Kidney (tissue), 14 donors: ENCODE measurements around the gene NXPE4. TPM values are rescaled to one million over a fixed set of nuclear protein-coding genes. Genes with fewer than 3 reads are reported as not detected.

Experiments
- DNase-seq, 5 donors: peaks; one replicate each; pipeline ENCODE4 v3.0.0-alpha.2; 2013 to 2020
- FAIRE-seq: peaks from 2 replicates; lab custom pipeline; 2012; peaks lifted over from hg19 to GRCh38; lab: Jason Lieb, UNC
- H3K27ac ChIP-seq, 2 donors: one replicate each; pipeline ENCODE4 v1.7.0; 2013; ENCODE audit warnings: low read depth in 2 of 2, low read length in 2 of 2, inconsistent platforms in 1 of 2
- H3K27me3 ChIP-seq: one replicate; pipeline ENCODE4 v1.7.1; 2013; ENCODE audit warnings: low read length, inconsistent platforms; ENCODE audit not compliant: control insufficient read depth, insufficient read depth
- H3K36me3 ChIP-seq, 3 donors: one replicate each; pipeline versions ENCODE4 v1.7.0 to v1.7.1; 2013; ENCODE audit warnings: low read length in 3 of 3, control low read depth in 1 of 3, inconsistent platforms in 1 of 3; ENCODE audit not compliant: insufficient read depth in 3 of 3, control insufficient read depth in 2 of 3
- H3K4me1 ChIP-seq, 3 donors: one replicate each; pipeline versions ENCODE4 v1.7.0 to v1.7.1; 2013; ENCODE audit warnings: low read length in 3 of 3, inconsistent platforms in 1 of 3, low read depth in 1 of 3; ENCODE audit not compliant: control insufficient read depth in 2 of 3, insufficient read depth in 2 of 3
- H3K4me3 ChIP-seq, 3 donors: one replicate each; pipeline versions ENCODE4 v1.7.0 to v1.8.1; 2013; ENCODE audit warnings: low read length in 3 of 3, control low read depth in 1 of 3, inconsistent platforms in 1 of 3
- H3K9ac ChIP-seq, 3 donors: one replicate each; pipeline versions ENCODE4 v1.7.0 to v1.7.1; 2013; ENCODE audit warnings: low read length in 3 of 3, control low read depth in 1 of 3, inconsistent platforms in 1 of 3
- H3K9me3 ChIP-seq, 3 donors: one replicate each; pipeline versions ENCODE4 v1.7.0 to v1.7.1; 2013; ENCODE audit warnings: low read length in 3 of 3, control low read depth in 1 of 3, inconsistent platforms in 1 of 3; ENCODE audit not compliant: control insufficient read depth in 2 of 3, insufficient read depth in 1 of 3
- intact Hi-C: fragments of 100-400 bp; cut with DNase I; formaldehyde crosslinking; loops from one replicate; pipeline ENCODE4 v1.11.1; 2022
- polyA plus RNA-seq: library from polyadenylated mRNA; stranded (reverse); fragments of 350-450 nt; fragmentation: Illumina TruSeq; extraction: RNeasy Lipid Tissue Mini Kit (QIAGEN cat#74804); gene quantifications from one replicate; pipeline ENCODE4 v1.2.3, GENCODE V29; 2014; ENCODE audit warnings: low read depth, low replicate concordance; ENCODE audit not compliant: insufficient read depth
- total RNA-seq: library from RNA; stranded (reverse); fragmentation: NEBNext Ultra II Directional; extraction: Animal tissue kit (Norgen Biotek cat#: 25700); gene quantifications from one replicate; pipeline ENCODE4 v1.2.1, GENCODE V29; 2021
- TF ChIP-seq, protein P1 (sequence below): IDR thresholded peaks from 3 replicates; pipeline ENCODE4 v1.5.1; 2012; ENCODE audit warnings: mild to moderate bottlenecking, moderate library complexity, borderline replicate concordance; ENCODE audit not compliant: insufficient read depth; ENCODE audit errors: extremely low read depth
- donor health status: control.
- donor health status: control.
- donor health status: control.
- donor health status: control.
- donor health status: control.
- donor health status: DM: yes; HTN: yes; CAD: no.
- donor health status: Normal renal cell carcinoma (clear cell type).

The NXPE4 gene
- total and polyA plus RNA-seq, 2 donors from 2014 or later, result 0.34 to 0.63 TPM

DNA sequence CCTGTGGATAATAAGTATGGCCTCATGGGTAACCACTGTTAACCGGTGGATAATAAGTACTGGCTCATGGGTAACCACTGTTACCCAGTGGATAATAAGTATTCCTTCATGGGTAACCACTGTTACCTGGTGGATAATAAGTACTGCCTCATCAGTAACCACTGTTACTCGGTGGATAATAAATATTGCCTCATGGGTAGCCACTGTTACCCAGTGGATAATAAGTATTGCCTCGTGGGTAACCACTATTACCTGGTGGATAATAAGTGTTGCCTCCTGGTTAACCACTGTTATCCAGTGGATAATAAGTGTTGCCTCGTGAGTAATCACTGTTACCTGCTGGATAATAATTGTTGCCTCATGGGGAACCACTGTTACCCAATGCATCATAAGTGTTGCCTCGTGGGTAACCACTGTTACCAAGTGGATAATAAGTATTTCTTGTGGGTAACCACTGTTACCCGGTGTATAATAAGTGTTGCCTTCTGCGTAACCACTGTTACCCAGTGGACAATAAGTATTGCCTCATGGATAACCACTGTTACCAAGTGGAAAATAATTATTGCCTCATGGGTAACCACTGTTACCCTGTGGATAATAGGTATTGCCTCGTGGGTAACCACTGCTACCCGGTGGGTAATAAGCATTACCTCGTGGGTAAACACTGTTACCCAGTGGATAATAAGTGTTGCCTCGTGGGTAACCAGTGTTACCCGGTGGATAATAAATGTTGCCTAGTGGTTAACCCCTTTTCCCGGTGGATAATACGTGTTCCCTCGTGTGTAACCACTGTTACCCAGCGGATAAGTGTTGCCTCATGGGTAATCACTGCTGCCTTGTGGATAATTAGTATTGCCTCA, 26.6 kb upstream of the NXPE4 start:
- Histone ChIP-seq H3K4me3 (no peak overlapping the region), H3K27me3 (no peaks in the 10 kb centered on the region), H3K36me3 (no peaks in the 10 kb centered on the region), H3K9ac (no peak overlapping the region), H3K27ac (no peak overlapping the region), H3K9me3 (peaks cover 0 to 13% (median 0%) of the 10 kb centered on the region in 3 donors), H3K4me1 (no peaks in the 10 kb centered on the region)
- DNase-seq (no peak), FAIRE-seq (no peak)
- intact Hi-C loops, result no loop called here
- TF ChIP-seq, protein P1, sequence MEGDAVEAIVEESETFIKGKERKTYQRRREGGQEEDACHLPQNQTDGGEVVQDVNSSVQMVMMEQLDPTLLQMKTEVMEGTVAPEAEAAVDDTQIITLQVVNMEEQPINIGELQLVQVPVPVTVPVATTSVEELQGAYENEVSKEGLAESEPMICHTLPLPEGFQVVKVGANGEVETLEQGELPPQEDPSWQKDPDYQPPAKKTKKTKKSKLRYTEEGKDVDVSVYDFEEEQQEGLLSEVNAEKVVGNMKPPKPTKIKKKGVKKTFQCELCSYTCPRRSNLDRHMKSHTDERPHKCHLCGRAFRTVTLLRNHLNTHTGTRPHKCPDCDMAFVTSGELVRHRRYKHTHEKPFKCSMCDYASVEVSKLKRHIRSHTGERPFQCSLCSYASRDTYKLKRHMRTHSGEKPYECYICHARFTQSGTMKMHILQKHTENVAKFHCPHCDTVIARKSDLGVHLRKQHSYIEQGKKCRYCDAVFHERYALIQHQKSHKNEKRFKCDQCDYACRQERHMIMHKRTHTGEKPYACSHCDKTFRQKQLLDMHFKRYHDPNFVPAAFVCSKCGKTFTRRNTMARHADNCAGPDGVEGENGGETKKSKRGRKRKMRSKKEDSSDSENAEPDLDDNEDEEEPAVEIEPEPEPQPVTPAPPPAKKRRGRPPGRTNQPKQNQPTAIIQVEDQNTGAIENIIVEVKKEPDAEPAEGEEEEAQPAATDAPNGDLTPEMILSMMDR, result no peak

DNA sequence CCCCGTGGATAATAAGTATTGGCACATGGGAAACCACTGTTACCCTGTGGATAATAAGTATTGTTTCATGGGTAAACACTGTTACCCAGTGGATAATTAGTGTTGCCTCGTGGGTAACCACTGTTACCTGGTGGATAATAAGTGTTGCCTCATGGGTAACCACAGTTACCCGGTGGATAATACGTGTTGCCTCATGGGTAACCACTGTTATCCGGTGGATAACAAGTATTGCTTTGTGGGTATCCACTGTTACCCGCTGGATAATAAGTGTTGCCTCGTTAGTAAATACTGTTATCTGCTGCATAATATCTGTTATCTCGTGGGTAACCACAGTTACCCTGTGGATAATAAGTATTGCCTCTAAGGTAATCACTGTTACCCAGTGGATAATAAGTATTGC, 25.5 kb upstream of the NXPE4 start:
- H3K4me1 ChIP-seq, result no peaks in the 10 kb centered on the region
- no peak overlapping the region for H3K27ac ChIP-seq
- H3K27me3 ChIP-seq, result no peaks in the 10 kb centered on the region
- no peak overlapping the region for H3K4me3 ChIP-seq
- DNase-seq, result no peak
- H3K9ac ChIP-seq, result no peak overlapping the region
- intact Hi-C loops, result no loop called here
- FAIRE-seq, result no peak
- H3K9me3 ChIP-seq, result peaks cover 0 to 13% (median 0%) of the 10 kb centered on the region in 3 donors
- no peaks in the 10 kb centered on the region for H3K36me3 ChIP-seq
- TF ChIP-seq, protein P1, result no peak

DNA sequence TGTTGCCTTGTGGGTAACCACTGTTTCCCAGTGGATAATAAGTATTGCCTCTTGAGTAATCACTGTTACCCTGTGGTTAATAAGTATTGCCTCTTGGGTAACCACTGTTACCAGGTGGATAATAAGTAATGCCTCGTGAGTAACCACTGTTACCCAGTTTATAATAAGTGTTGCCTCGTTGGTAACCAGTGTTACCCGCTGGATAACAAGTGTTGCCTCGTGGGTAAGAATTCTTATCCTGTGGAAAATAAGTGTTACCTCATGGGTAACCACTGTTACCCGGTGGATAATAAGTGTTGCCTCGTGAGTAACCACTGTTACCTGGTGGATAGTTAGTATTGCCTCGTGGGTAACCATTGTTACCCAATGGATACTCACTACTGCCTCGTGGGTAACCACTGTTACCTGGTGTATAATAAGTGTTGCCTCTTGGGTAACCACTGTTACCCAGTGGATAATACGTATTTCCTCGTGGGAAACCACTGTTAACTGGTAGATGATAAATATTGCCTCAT, 24.1 kb upstream of the NXPE4 start:
- Histone ChIP-seq H3K4me3 (no peak overlapping the region), H3K4me1 (no peaks in the 10 kb centered on the region), H3K9ac (no peak overlapping the region), H3K36me3 (no peaks in the 10 kb centered on the region), H3K9me3 (peaks cover 0 to 13% (median 0%) of the 10 kb centered on the region in 3 donors), H3K27ac (no peak overlapping the region), H3K27me3 (no peaks in the 10 kb centered on the region)
- no peak for FAIRE-seq
- TF ChIP-seq, protein P1, result no peak
- intact Hi-C loops, result no loop called here
- DNase-seq, result no peak
